ENCODE data around the gene EBPL.

The EBPL gene

GRCh38 chr13:49630580-49630979, 60.7 kb downstream of the EBPL start:
- Histone ChIP-seq H3K27me3 (ENCODE audit: insufficient read depth, low read depth, severe bottlenecking) (no peaks in the 10 kb centered on the region), H3K27ac (no peak overlapping the region), H3K36me3 (no peaks in the 10 kb centered on the region), H3K4me3 (ENCODE audit: low read depth, low read length) (no peak overlapping the region), H3K9me3 (ENCODE audit: severe bottlenecking) (no peaks in the 10 kb centered on the region)
- DNase-seq = no peak
- no peak for TF ChIP-seq CTCF (IDR thresholded peaks at IDR 0.05; ENCODE audit: low read depth, low read length)

GRCh38 chr13:49629947-49630346, 61.3 kb downstream of the EBPL start:
- Histone ChIP-seq H3K4me3 (ENCODE audit: low read depth, low read length) (no peak overlapping the region), H3K27ac (no peak overlapping the region), H3K36me3 (no peaks in the 10 kb centered on the region), H3K9me3 (ENCODE audit: severe bottlenecking) (no peaks in the 10 kb centered on the region), H3K27me3 (ENCODE audit: insufficient read depth, low read depth, severe bottlenecking) (no peaks in the 10 kb centered on the region)
- TF ChIP-seq CTCF (IDR thresholded peaks at IDR 0.05; ENCODE audit: low read depth, low read length) = no peak
- DNase-seq = no peak

GRCh38 chr13:49629196-49629938, 61.9 kb downstream of the EBPL start:
- TF ChIP-seq CTCF (IDR thresholded peaks at IDR 0.05; ENCODE audit: low read depth, low read length) = no peak
- H3K27me3 ChIP-seq (ENCODE audit: insufficient read depth, low read depth, severe bottlenecking) = no peaks in the 10 kb centered on the region
- H3K9me3 ChIP-seq (ENCODE audit: severe bottlenecking) = no peaks in the 10 kb centered on the region
- no peak for DNase-seq
- no peaks in the 10 kb centered on the region for H3K36me3 ChIP-seq
- no peak overlapping the region for H3K27ac ChIP-seq
- no peak overlapping the region for H3K4me3 ChIP-seq (ENCODE audit: low read depth, low read length)

GRCh38 chr13:49627831-49628652, 63.2 kb downstream of the EBPL start, which contains the start of gene ARL11:
ARL11 (plus strand) TSS chr13:49628507; CDS start chr13:49630448, 1,941 bp downstream.
- H3K36me3 ChIP-seq = no peaks in the 10 kb centered on the region
- H3K27ac ChIP-seq = no peak within 1 kb of the TSS
- H3K9me3 ChIP-seq (ENCODE audit: severe bottlenecking) = no peaks in the 10 kb centered on the region
- no peaks in the 10 kb centered on the region for H3K27me3 ChIP-seq (ENCODE audit: insufficient read depth, low read depth, severe bottlenecking)
- no peak for TF ChIP-seq CTCF (IDR thresholded peaks at IDR 0.05; ENCODE audit: low read depth, low read length)
- H3K4me3 ChIP-seq (ENCODE audit: low read depth, low read length) = no peak within 1 kb of the TSS
- no peak for DNase-seq

- no peak for TF ChIP-seq CTCF (IDR thresholded peaks at IDR 0.05; ENCODE audit: low read depth, low read length)
- H3K36me3 ChIP-seq = no peaks in the 10 kb centered on the region
- H3K27ac ChIP-seq = no peak overlapping the region
- H3K4me3 ChIP-seq (ENCODE audit: low read depth, low read length) = no peak overlapping the region
- H3K27me3 ChIP-seq (ENCODE audit: insufficient read depth, low read depth, severe bottlenecking) = no peaks in the 10 kb centered on the region
- no peaks in the 10 kb centered on the region for H3K9me3 ChIP-seq (ENCODE audit: severe bottlenecking)
- no peak for DNase-seq
These were observed 65.8 kb downstream of the EBPL start for GRCh38 chr13:49625392-49626079.
